ENCODE measurements around the gene CCIN.

CCIN gene

DNA sequence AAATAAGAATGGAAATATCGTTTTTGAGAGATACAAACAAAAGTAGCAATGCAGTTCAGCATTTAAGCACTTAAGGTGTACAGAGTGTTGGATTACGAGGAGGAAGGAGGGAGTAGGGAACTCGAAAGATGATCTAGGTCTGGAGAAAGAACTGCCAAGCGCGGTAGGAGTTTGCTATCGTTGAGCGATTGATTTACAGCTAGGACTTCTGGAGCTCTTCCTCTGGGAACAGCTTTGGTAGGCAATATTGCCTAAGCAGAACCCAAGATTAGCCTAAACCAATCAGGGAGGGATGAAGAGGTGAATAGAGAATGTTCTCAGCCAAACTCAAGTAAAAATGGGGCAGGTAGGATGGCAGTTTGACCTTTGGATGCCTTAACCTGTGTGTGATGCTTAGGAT, 22.5 kb downstream of the CCIN start:
- DNase-seq (ENCODE audit: low spot score) = no peak

GRCh38 chr9:36192196-36192595, 23.0 kb downstream of the CCIN start:
- no peak for DNase-seq (ENCODE audit: low spot score)

- no peak for DNase-seq (ENCODE audit: low spot score)
Measured at GRCh38 chr9:36193023-36193422, 23.8 kb downstream of the CCIN start.

GRCh38 chr9:36194326-36195000, 25.3 kb downstream of the CCIN start:
- no peak for DNase-seq (ENCODE audit: low spot score)

DNA sequence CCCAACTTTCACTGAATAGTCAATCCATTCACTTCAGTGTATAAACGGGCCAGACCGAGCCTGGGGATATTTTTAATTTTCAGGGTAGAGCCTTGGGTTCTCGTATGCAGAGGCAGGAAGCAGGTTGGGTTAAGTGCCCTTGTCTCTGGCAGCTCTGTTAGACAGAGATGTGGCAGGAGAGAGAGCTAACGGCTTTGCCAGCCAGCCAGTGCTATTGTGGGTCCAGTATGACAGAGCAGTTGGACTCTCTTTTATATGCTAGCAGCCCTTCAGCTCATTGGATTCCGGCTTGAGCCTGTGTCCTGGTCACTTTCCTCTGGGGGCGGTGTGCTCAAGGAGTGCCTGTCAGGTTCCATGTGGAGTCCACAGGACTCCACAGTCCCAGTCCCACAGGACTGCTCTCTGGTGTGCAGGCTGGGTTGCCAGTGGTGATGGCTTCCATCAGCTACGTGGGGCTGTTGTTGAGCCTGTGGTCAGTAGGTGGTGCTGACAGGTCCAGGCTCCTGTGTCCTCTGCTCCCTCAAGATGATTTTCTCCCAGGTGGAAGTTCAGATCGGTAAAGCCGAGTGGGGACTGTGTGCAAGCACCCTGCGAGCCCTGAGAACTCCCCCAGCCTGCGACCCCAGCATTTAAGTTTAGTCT, 35.8 kb downstream of the CCIN start:
- DNase-seq (ENCODE audit: low spot score) = peak; percentile 25

DNA sequence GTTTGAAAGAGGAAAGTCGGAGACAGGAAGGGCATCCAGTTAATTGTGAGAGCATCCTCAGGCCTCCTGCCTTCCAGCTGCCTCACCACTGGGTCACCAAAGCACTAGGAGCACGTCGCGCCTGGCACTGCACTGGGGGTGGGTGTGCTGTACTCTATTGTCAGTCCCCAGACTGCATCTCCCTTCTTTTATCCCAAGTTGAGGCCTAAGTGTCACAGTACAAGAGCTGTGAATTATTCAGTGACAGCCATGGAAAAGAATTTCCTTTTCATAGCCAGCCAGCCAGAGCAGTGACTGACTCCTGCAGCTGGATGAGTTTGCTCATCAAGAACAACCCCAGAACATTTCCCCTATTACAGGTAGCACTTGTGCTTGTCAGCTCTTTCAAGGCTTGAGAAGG, 37.8 kb downstream of the CCIN start:
- DNase-seq (ENCODE audit: low spot score) = no peak

GRCh38 chr9:36207546-36208012, 38.4 kb downstream of the CCIN start:
- DNase-seq (ENCODE audit: low spot score) = no peak

DNA sequence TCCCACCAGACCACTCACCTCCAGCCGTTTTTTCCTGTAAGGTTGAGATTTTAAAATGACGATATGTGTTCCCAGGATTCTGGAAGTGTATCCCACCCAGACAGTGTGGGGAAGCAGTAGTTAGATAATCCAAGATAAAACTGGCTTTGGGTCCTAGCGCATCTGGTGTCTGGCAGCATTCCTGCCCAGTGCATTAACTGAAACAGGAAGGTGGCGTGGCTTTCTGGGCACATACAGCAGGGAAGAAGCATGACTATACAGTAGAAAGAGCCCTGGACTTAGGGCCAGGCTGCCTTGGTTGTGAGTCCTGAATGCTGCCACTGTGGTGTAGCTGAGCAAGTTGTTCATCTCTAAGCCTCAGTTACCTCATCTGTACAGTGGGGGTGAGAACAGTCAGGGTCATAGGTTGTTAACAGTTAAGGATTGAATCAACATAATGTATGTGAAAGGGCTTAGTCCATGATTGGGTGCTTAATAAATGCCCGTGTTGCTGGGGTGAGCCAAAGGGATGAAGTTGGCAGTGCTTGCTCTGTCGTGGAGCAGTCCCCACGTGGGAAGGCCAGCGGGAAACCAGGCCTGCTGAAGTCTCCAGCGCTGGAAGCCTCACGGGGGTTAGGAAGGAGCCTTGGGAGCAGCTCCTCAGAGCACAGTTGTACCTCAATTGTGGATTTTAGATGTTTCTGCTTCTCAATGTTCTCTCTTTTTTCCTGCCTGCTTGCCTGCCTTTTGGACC, 39.5 kb downstream of the CCIN start:
- DNase-seq (ENCODE audit: low spot score) = no peak

GRCh38 chr9:36210722-36211121, 41.5 kb downstream of the CCIN start:
- DNase-seq (ENCODE audit: low spot score) = no peak

DNA sequence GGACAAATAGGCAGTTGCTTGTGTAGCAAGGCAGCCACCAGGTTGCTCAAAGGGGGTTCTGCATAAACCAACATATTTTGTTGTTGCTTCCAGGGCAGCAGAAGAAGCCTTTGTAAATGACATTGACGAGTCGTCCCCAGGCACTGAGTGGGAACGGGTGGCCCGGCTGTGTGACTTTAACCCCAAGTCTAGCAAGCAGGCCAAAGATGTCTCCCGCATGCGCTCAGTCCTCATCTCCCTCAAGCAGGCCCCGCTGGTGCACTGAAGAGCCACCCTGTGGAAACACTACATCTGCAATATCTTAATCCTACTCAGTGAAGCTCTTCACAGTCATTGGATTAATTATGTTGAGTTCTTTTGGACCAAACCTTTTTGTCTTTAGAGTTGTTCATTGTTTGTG, 42.3 kb downstream of the CCIN start:
- no peak for DNase-seq (ENCODE audit: low spot score)

- no peak for DNase-seq (ENCODE audit: low spot score)
Measured at GRCh38 chr9:36213387-36213786, 44.2 kb downstream of the CCIN start.

GRCh38 chr9:36213989-36214388, 44.8 kb downstream of the CCIN start:
- no peak for DNase-seq (ENCODE audit: low spot score)

DNA sequence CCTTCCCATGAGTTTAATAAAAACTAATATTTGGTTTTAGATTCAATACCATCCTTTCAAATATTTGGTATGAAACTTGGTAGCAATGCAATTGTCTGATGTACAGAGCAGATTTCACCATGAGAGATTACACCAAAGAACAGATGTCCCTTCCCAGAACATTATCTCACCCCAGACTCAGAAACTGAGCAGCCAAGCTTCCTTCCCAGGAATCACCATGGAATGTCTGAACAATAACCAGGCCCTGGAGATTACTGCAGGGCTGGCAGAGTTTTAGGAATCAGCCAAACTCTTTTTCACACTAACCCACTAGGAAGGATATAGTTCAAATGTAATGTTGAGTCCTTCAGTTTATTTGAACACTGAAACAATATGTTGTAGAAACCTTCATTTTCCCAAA, 45.4 kb downstream of the CCIN start:
- no peak for DNase-seq (ENCODE audit: low spot score)

DNA sequence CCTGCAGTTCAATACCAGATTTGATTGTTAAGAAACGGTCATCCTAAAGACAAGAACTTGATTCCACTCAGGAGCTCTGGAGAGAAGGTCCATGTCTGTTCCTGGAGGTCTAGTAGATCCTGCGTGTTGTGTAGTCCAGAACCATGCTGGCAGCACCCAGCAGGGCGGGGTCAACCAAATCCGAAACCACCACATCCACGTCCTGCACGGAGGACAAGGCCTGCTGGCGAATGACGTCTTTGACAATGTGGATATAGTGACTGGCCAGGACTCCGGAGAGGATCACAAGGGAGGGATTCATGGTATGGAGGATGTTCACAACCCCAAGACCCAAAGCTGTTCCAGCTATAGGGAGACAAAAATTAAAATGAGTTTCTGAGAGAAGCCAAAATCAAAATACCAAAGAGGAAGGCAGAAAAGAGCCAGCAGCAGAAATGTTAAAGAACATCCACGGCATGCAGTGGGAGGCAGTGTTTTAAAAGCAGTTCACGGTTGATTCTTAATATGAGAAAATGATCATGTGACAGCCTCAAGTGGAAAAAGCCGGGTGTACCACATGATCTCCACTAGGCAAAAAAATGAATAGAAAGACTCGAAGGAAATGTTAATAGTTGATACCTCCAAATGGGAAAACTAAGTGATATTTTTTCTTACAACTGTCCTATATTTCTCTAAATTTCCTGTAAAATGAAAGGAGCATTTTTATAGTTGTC, 48.2 kb downstream of the CCIN start:
- no peak for DNase-seq (ENCODE audit: low spot score)

- no peak for DNase-seq (ENCODE audit: low spot score)
Measured at GRCh38 chr9:36218011-36218410, 48.8 kb downstream of the CCIN start.

DNA sequence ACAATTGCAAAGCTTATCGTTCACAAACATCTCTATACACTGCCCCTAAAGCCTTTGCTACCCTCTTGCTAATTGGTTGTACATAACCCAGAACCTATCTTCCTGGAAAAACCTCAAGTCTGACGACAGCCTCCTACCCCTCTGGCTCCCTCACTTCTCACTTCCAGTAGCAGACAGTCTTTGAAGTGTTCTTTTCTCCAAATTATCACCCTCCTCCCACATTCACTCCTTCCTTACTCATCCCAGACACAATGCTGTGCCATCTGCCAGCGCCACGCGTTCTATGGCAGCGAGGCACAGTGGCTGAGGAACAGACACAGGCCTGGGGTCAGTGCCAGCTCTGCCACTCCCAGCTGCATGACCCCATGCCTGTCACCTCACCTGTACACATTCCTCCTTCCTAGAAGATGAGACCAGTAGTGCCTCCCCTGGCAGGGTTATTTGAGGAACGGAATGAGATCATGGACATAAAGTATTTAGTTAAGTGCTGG, 49.3 kb downstream of the CCIN start:
- no peak for DNase-seq (ENCODE audit: low spot score)
